Measurements from ENCODE around the gene BRD3OS. TPM values are rescaled to one million over a fixed set of nuclear protein-coding genes. Genes with fewer than 3 reads are reported as not detected.

Gene BRD3OS
- total RNA-seq, 1 donor: 3.6 TPM

GRCh38 chr9:134046894-134047681, 21.8 kb downstream of the BRD3OS start:
- H3K27me3 ChIP-seq (ENCODE audit: insufficient read depth, low read length): no peaks in the 10 kb centered on the region
- H3K4me1 ChIP-seq (ENCODE audit: insufficient read depth, low read length): no peaks in the 10 kb centered on the region
- H3K4me3 ChIP-seq (ENCODE audit: low read length): no peak overlapping the region
- H3K9me3 ChIP-seq (ENCODE audit: low read depth, low read length): no peaks in the 10 kb centered on the region

GRCh38 chr9:134047868-134048581, 22.7 kb downstream of the BRD3OS start:
- no peaks in the 10 kb centered on the region for H3K9me3 ChIP-seq (ENCODE audit: low read depth, low read length)
- no peaks in the 10 kb centered on the region for H3K4me1 ChIP-seq (ENCODE audit: insufficient read depth, low read length)
- no peak overlapping the region for H3K4me3 ChIP-seq (ENCODE audit: low read length)
- H3K27me3 ChIP-seq (ENCODE audit: insufficient read depth, low read length): no peaks in the 10 kb centered on the region

GRCh38 chr9:134048582-134048968, 23.3 kb downstream of the BRD3OS start:
- H3K9me3 ChIP-seq (ENCODE audit: low read depth, low read length): no peaks in the 10 kb centered on the region
- no peak overlapping the region for H3K4me3 ChIP-seq (ENCODE audit: low read length)

GRCh38 chr9:134049236-134049635, 24.0 kb downstream of the BRD3OS start:
- Histone ChIP-seq H3K4me1 (ENCODE audit: insufficient read depth, low read length) (no peaks in the 10 kb centered on the region), H3K4me3 (ENCODE audit: low read length) (no peak overlapping the region), H3K27me3 (ENCODE audit: insufficient read depth, low read length) (no peaks in the 10 kb centered on the region), H3K9me3 (ENCODE audit: low read depth, low read length) (no peaks in the 10 kb centered on the region)

More at GRCh38 chr9:134048582-134048968, 23.3 kb downstream of the BRD3OS start:
- Histone ChIP-seq H3K27me3 (ENCODE audit: insufficient read depth, low read length) (no peaks in the 10 kb centered on the region), H3K4me1 (ENCODE audit: insufficient read depth, low read length) (no peaks in the 10 kb centered on the region)

- H3K4me3 ChIP-seq (ENCODE audit: low read length): no peak overlapping the region
- no peaks in the 10 kb centered on the region for H3K4me1 ChIP-seq (ENCODE audit: insufficient read depth, low read length)
- no peaks in the 10 kb centered on the region for H3K9me3 ChIP-seq (ENCODE audit: low read depth, low read length)
- no peaks in the 10 kb centered on the region for H3K27me3 ChIP-seq (ENCODE audit: insufficient read depth, low read length)
Measured at GRCh38 chr9:134049772-134050588, 24.7 kb downstream of the BRD3OS start.

GRCh38 chr9:134050726-134051125, 25.4 kb downstream of the BRD3OS start:
- peaks cover under 1% of the 10 kb centered on the region for H3K4me1 ChIP-seq (ENCODE audit: insufficient read depth, low read length)
- no peak overlapping the region for H3K4me3 ChIP-seq (ENCODE audit: low read length)
- no peaks in the 10 kb centered on the region for H3K9me3 ChIP-seq (ENCODE audit: low read depth, low read length)
- H3K27me3 ChIP-seq (ENCODE audit: insufficient read depth, low read length): no peaks in the 10 kb centered on the region

GRCh38 chr9:134051319-134051718, 26.0 kb downstream of the BRD3OS start:
- Histone ChIP-seq H3K4me1 (ENCODE audit: insufficient read depth, low read length) (peaks cover 7% of the 10 kb centered on the region), H3K27me3 (ENCODE audit: insufficient read depth, low read length) (no peaks in the 10 kb centered on the region), H3K4me3 (ENCODE audit: low read length) (no peak overlapping the region), H3K9me3 (ENCODE audit: low read depth, low read length) (no peaks in the 10 kb centered on the region)

- no peaks in the 10 kb centered on the region for H3K27me3 ChIP-seq (ENCODE audit: insufficient read depth, low read length)
- peaks cover 10% of the 10 kb centered on the region for H3K4me1 ChIP-seq (ENCODE audit: insufficient read depth, low read length)
- no peaks in the 10 kb centered on the region for H3K9me3 ChIP-seq (ENCODE audit: low read depth, low read length)
- no peak overlapping the region for H3K4me3 ChIP-seq (ENCODE audit: low read length)
Measured at GRCh38 chr9:134052491-134052890, 27.2 kb downstream of the BRD3OS start.

GRCh38 chr9:134052941-134053340, 27.7 kb downstream of the BRD3OS start:
- no peaks in the 10 kb centered on the region for H3K9me3 ChIP-seq (ENCODE audit: low read depth, low read length)
- peaks cover 10% of the 10 kb centered on the region for H3K4me1 ChIP-seq (ENCODE audit: insufficient read depth, low read length)
- no peaks in the 10 kb centered on the region for H3K27me3 ChIP-seq (ENCODE audit: insufficient read depth, low read length)
- H3K4me3 ChIP-seq (ENCODE audit: low read length): no peak overlapping the region

- H3K4me3 ChIP-seq (ENCODE audit: low read length): no peak overlapping the region
- H3K9me3 ChIP-seq (ENCODE audit: low read depth, low read length): no peaks in the 10 kb centered on the region
- no peaks in the 10 kb centered on the region for H3K27me3 ChIP-seq (ENCODE audit: insufficient read depth, low read length)
- H3K4me1 ChIP-seq (ENCODE audit: insufficient read depth, low read length): peaks cover 11% of the 10 kb centered on the region
Measured at GRCh38 chr9:134053401-134053871, 28.2 kb downstream of the BRD3OS start.

GRCh38 chr9:134053941-134054761, 28.9 kb downstream of the BRD3OS start:
- no peaks in the 10 kb centered on the region for H3K27me3 ChIP-seq (ENCODE audit: insufficient read depth, low read length)
- no peak overlapping the region for H3K4me3 ChIP-seq (ENCODE audit: low read length)
- peaks cover 18% of the 10 kb centered on the region for H3K4me1 ChIP-seq (ENCODE audit: insufficient read depth, low read length)
- H3K9me3 ChIP-seq (ENCODE audit: low read depth, low read length): no peaks in the 10 kb centered on the region

GRCh38 chr9:134054891-134055811, 29.9 kb downstream of the BRD3OS start:
- H3K27me3 ChIP-seq (ENCODE audit: insufficient read depth, low read length): no peaks in the 10 kb centered on the region
- H3K4me3 ChIP-seq (ENCODE audit: low read length): no peak overlapping the region
- no peaks in the 10 kb centered on the region for H3K9me3 ChIP-seq (ENCODE audit: low read depth, low read length)
- H3K4me1 ChIP-seq (ENCODE audit: insufficient read depth, low read length): peaks cover 28% of the 10 kb centered on the region

- no peaks in the 10 kb centered on the region for H3K27me3 ChIP-seq (ENCODE audit: insufficient read depth, low read length)
- no peak overlapping the region for H3K4me3 ChIP-seq (ENCODE audit: low read length)
- H3K4me1 ChIP-seq (ENCODE audit: insufficient read depth, low read length): peaks cover 37% of the 10 kb centered on the region
- H3K9me3 ChIP-seq (ENCODE audit: low read depth, low read length): no peaks in the 10 kb centered on the region
Measured at GRCh38 chr9:134055981-134056461, 30.7 kb downstream of the BRD3OS start.
